Uterus (tissue), 2 donors: ENCODE measurements around the gene NKX1-1.

Experiments used
- POLR2A ChIP-seq, 2 donors: fragments of 450-650 bp; IDR thresholded peaks; one replicate each; pipeline ENCODE4 v1.6.1; 2016; ENCODE audit warnings: antibody characterized with exemption in 2 of 2, mild to moderate bottlenecking in 1 of 2, moderate library complexity in 1 of 2
- TF ChIP-seq, protein P1 (sequence below), 4 experiments: fragments of 200-600 bp in 2 of 4; fragments of 450-650 bp in 2 of 4; sonication (generic) in 2 of 4; IDR thresholded peaks; one replicate each; pipeline ENCODE4 v1.5.1; 2016 to 2019; ENCODE audit warnings: antibody characterized with exemption in 4 of 4, mild to moderate bottlenecking in 2 of 4, moderate library complexity in 1 of 4

DNA sequence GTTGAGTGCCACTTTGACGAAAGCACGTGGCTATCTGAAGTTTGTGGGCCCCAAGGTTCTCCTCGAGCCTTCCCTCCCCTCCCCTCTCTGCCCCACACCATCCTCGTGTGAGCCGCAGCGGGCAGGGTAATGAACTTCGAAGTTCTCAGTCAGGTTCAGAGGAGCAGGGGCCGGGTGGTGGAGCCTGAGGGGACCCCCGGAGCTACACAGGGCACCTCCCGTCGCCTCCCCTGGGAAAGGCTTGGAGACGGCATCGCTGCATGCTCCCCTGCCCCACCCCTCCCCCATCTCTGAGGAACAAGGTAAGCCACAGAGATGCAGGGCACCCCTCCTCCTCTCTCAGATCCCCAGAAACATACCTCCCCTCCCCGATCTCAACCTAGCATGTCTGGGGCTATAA is 2.8 kb upstream of the NKX1-1 start:
- TF ChIP-seq, protein P1, sequence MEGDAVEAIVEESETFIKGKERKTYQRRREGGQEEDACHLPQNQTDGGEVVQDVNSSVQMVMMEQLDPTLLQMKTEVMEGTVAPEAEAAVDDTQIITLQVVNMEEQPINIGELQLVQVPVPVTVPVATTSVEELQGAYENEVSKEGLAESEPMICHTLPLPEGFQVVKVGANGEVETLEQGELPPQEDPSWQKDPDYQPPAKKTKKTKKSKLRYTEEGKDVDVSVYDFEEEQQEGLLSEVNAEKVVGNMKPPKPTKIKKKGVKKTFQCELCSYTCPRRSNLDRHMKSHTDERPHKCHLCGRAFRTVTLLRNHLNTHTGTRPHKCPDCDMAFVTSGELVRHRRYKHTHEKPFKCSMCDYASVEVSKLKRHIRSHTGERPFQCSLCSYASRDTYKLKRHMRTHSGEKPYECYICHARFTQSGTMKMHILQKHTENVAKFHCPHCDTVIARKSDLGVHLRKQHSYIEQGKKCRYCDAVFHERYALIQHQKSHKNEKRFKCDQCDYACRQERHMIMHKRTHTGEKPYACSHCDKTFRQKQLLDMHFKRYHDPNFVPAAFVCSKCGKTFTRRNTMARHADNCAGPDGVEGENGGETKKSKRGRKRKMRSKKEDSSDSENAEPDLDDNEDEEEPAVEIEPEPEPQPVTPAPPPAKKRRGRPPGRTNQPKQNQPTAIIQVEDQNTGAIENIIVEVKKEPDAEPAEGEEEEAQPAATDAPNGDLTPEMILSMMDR (IDR thresholded peaks at IDR 0.05) = no peak
- TF ChIP-seq POLR2A (IDR thresholded peaks at IDR 0.05) = no peak
